ENCODE data around the gene DPYSL3.

DNA sequence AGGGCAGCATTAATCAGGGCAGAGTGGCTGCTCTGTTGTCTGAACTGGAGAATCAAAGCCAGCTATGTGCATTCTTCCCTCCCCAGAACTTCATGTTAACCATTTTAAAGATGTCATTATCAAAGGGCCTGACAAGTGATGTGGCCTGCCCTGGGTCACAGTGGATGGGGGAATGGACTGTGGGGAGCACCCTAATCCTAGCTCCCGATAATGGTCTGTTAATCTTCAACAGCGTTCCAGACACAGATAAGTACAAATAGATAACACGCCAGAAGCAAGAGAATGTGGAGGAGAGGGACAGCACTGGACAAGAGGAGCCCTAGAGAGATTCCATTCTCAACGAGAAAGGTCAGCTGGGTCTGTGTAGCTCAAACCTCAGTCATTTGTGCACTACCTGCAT is 77.5 kb downstream of the DPYSL3 start:
- TF ChIP-seq, protein P1, sequence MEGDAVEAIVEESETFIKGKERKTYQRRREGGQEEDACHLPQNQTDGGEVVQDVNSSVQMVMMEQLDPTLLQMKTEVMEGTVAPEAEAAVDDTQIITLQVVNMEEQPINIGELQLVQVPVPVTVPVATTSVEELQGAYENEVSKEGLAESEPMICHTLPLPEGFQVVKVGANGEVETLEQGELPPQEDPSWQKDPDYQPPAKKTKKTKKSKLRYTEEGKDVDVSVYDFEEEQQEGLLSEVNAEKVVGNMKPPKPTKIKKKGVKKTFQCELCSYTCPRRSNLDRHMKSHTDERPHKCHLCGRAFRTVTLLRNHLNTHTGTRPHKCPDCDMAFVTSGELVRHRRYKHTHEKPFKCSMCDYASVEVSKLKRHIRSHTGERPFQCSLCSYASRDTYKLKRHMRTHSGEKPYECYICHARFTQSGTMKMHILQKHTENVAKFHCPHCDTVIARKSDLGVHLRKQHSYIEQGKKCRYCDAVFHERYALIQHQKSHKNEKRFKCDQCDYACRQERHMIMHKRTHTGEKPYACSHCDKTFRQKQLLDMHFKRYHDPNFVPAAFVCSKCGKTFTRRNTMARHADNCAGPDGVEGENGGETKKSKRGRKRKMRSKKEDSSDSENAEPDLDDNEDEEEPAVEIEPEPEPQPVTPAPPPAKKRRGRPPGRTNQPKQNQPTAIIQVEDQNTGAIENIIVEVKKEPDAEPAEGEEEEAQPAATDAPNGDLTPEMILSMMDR (IDR thresholded peaks at IDR 0.05), result no peak
- TF ChIP-seq POLR2AphosphoS5 (IDR thresholded peaks at IDR 0.05) (no peak), POLR2A (IDR thresholded peaks at IDR 0.05) (no peak), EP300 (IDR thresholded peaks at IDR 0.05; ENCODE audit: low read depth) (no peak)

All from transverse colon (tissue), 4 donors.